Left lung (tissue), 10 donors: ENCODE data around the gene SNX7. TPM values are rescaled to one million over a fixed set of nuclear protein-coding genes. Genes with fewer than 3 reads are reported as not detected.

Experiments used
- ATAC-seq: fragments of 200-7000 bp; cut with Tn5 transposase; one replicate; pipeline ENCODE4 v1.9.1; 2020; ENCODE audit warnings: moderate library complexity
- DNase-seq, 4 donors: peaks; one replicate each; pipeline ENCODE4 v3.0.0-alpha.2; 2013 to 2020
- H3K27ac ChIP-seq, 2 donors: fragments of 200-600 bp; sonication (generic) in 1 of 2; one replicate each; pipeline versions ENCODE4 v1.5.0 to v1.8.0; 2020 to 2021
- H3K27me3 ChIP-seq, 2 donors: fragments of 200-600 bp; sonication (generic) in 1 of 2; one replicate each; pipeline versions ENCODE4 v1.5.0 to v1.8.0; 2020 to 2021
- H3K36me3 ChIP-seq, 2 donors: fragments of 200-600 bp; sonication (generic) in 1 of 2; one replicate each; pipeline versions ENCODE4 v1.5.0 to v1.8.0; 2020 to 2021
- H3K4me1 ChIP-seq, 2 donors: fragments of 200-600 bp; one replicate each; pipeline ENCODE4 v1.8.0; 2021
- H3K4me3 ChIP-seq, 2 donors: fragments of 200-600 bp; sonication (generic) in 1 of 2; one replicate each; pipeline versions ENCODE4 v1.5.0 to v1.8.0; 2020 to 2021; ENCODE audit warnings: mild to moderate bottlenecking in 1 of 2
- H3K9me3 ChIP-seq, 2 donors: fragments of 200-600 bp; sonication (generic) in 1 of 2; one replicate each; pipeline versions ENCODE4 v1.5.0 to v1.8.0; 2020 to 2021
- CTCF ChIP-seq, 2 donors: fragments of 200-600 bp; sonication (generic) in 1 of 2; IDR thresholded peaks; one replicate each; pipeline versions ENCODE4 v1.5.0 to v1.8.0; 2021; ENCODE audit warnings: antibody characterized with exemption in 2 of 2
- intact Hi-C, 2 donors: fragments of 100-400 bp; cut with DNase I; formaldehyde crosslinking; loops; one replicate each; pipeline versions ENCODE4 v1.11.2 to v1.14.2; 2022
- polyA plus RNA-seq, 6 donors: library from polyadenylated mRNA; unstranded; fragments of 120-200 nt; gene quantifications; one replicate each; pipeline ENCODE4 v1.2.1, GENCODE V29; 2013; ENCODE audit not compliant: insufficient read length in 6 of 6
- total RNA-seq, 2 donors: library from RNA; stranded (reverse); fragmentation: NEBNext Ultra II Directional; extraction: Animal tissue kit (Norgen Biotek cat#: 25700); gene quantifications; one replicate each; pipeline ENCODE4 v1.2.1, GENCODE V29; 2021
- donor health status: DM: no; HTN: yes; CAD: no.
- donor health status: DM: no; HTN: no; CAD: no.

The SNX7 gene
- total and polyA plus RNA-seq, 8 donors, result 16.5 to 39.4 (median 32.2) TPM

- TF ChIP-seq CTCF (IDR thresholded peaks at IDR 0.05), result no peak
- Histone ChIP-seq H3K27me3 (no peaks in the 10 kb centered on the region), H3K4me3 (no peak overlapping the region), H3K9me3 (no peaks in the 10 kb centered on the region), H3K4me1 (no peaks in the 10 kb centered on the region), H3K27ac (no peak overlapping the region), H3K36me3 (no peaks in the 10 kb centered on the region)
- ATAC-seq (no peak), DNase-seq (no peak)
- intact Hi-C loops, result no loop called here
These were observed 15.8 kb downstream of the SNX7 start for GRCh38 chr1:98677288-98677687.

- H3K4me3 ChIP-seq, result no peak overlapping the region
- H3K36me3 ChIP-seq, result no peaks in the 10 kb centered on the region
- DNase-seq, result no peak
- TF ChIP-seq CTCF (IDR thresholded peaks at IDR 0.05), result no peak
- no peaks in the 10 kb centered on the region for H3K4me1 ChIP-seq
- H3K27me3 ChIP-seq, result no peaks in the 10 kb centered on the region
- ATAC-seq, result no peak
- H3K27ac ChIP-seq, result no peak overlapping the region
- no peaks in the 10 kb centered on the region for H3K9me3 ChIP-seq
- intact Hi-C loops, result no loop called here
These were observed 20.3 kb downstream of the SNX7 start for GRCh38 chr1:98681812-98682211.

- TF ChIP-seq CTCF (IDR thresholded peaks at IDR 0.05), result no peak
- H3K27me3 ChIP-seq, result no peaks in the 10 kb centered on the region
- DNase-seq, result no peak
- no peak overlapping the region for H3K4me3 ChIP-seq
- intact Hi-C loops, result no loop called here
- H3K36me3 ChIP-seq, result no peaks in the 10 kb centered on the region
- no peak for ATAC-seq
- no peak overlapping the region for H3K27ac ChIP-seq
- no peaks in the 10 kb centered on the region for H3K9me3 ChIP-seq
- H3K4me1 ChIP-seq, result no peaks in the 10 kb centered on the region
These were observed 26.7 kb downstream of the SNX7 start for GRCh38 chr1:98688110-98688739.

GRCh38 chr1:98690576-98690975, 29.1 kb downstream of the SNX7 start:
- ATAC-seq, result no peak
- Histone ChIP-seq H3K4me1 (no peaks in the 10 kb centered on the region), H3K4me3 (no peak overlapping the region), H3K9me3 (no peaks in the 10 kb centered on the region), H3K27me3 (no peaks in the 10 kb centered on the region), H3K27ac (no peak overlapping the region), H3K36me3 (no peaks in the 10 kb centered on the region)
- TF ChIP-seq CTCF (IDR thresholded peaks at IDR 0.05), result no peak
- no peak for DNase-seq
- intact Hi-C loops, result no loop called here

GRCh38 chr1:98692482-98692881, 31.0 kb downstream of the SNX7 start:
- Histone ChIP-seq H3K27me3 (no peaks in the 10 kb centered on the region), H3K36me3 (no peaks in the 10 kb centered on the region), H3K4me3 (no peak overlapping the region), H3K27ac (no peak overlapping the region), H3K9me3 (no peaks in the 10 kb centered on the region), H3K4me1 (no peaks in the 10 kb centered on the region)
- intact Hi-C loops, result no loop called here
- no peak for ATAC-seq
- DNase-seq, result no peak
- TF ChIP-seq CTCF (IDR thresholded peaks at IDR 0.05), result no peak
